GM18907 (cell line): ENCODE results near the gene TRIM72.
A peak's percentile ranks its signal among the peaks of the same experiment; 100 is the strongest.
"Not testable (repeated sequence)": the region's sequence is repeated elsewhere in the genome, so short reads cannot be mapped to it uniquely, and the experiment has no call there.

Experiments used
- ATAC-seq: cut with Tn5 transposase; IDR thresholded peaks from one replicate; pipeline ENCODE4 v1.9.1; 2021; ENCODE audit warnings: mild to moderate bottlenecking, moderate library complexity; ENCODE audit not compliant: unreplicated experiment

Gene TRIM72

GRCh38 chr16:31190061-31190460, 23.9 kb upstream of the TRIM72 start:
- no peak for ATAC-seq

GRCh38 chr16:31190818-31191444, 23.0 kb upstream of the TRIM72 start:
- no peak for ATAC-seq

GRCh38 chr16:31191697-31192428, 22.1 kb upstream of the TRIM72 start:
- no peak for ATAC-seq

GRCh38 chr16:31192856-31193642, 20.9 kb upstream of the TRIM72 start:
- ATAC-seq, result no peak

GRCh38 chr16:31193874-31194273, 20.0 kb upstream of the TRIM72 start:
- no peak for ATAC-seq

GRCh38 chr16:31194898-31195297, 19.0 kb upstream of the TRIM72 start:
- no peak for ATAC-seq

GRCh38 chr16:31195861-31196260, 18.1 kb upstream of the TRIM72 start:
- ATAC-seq, result not testable (repeated sequence)

GRCh38 chr16:31196324-31197088, 17.4 kb upstream of the TRIM72 start:
- ATAC-seq, result no peak

GRCh38 chr16:31198207-31198882, 15.6 kb upstream of the TRIM72 start:
- ATAC-seq, result no peak

GRCh38 chr16:31199430-31200041, 14.4 kb upstream of the TRIM72 start:
- ATAC-seq, result no peak

GRCh38 chr16:31200111-31200510, 13.8 kb upstream of the TRIM72 start:
- not testable (repeated sequence) for ATAC-seq

GRCh38 chr16:31200821-31201568, 12.9 kb upstream of the TRIM72 start:
- ATAC-seq, result no peak

- peak; percentile 57 for ATAC-seq
Observed at GRCh38 chr16:31201582-31202413, 12.1 kb upstream of the TRIM72 start.

- peak; percentile 58 for ATAC-seq
Observed at GRCh38 chr16:31202414-31203375, 11.2 kb upstream of the TRIM72 start, which contains the start of gene PYCARD. Gene PYCARD (minus strand): TSS chr16:31202760. CDS start chr16:31202690, 70 bp downstream.

GRCh38 chr16:31204871-31205666, 8.8 kb upstream of the TRIM72 start:
- ATAC-seq, result no peak

GRCh38 chr16:31206776-31207175, 7.1 kb upstream of the TRIM72 start:
- no peak for ATAC-seq
